ENCODE results near the gene CRLF1.

GRCh38 chr19:18607226-18608101, 865 bp upstream of the CRLF1 start:
- no peak for TF ChIP-seq CTCF (IDR thresholded peaks at IDR 0.05)
- no peak for TF ChIP-seq POLR2AphosphoS5 (IDR thresholded peaks at IDR 0.05)
- TF ChIP-seq POLR2A (IDR thresholded peaks at IDR 0.05; ENCODE audit: low read depth): no peak

Data from esophagus muscularis mucosa (tissue), 3 donors.